Activated B cell treated with CpG ODN at 0.5 μM for 24 hours (primary cell): ENCODE data around the gene LHFPL6. TPM values are rescaled to one million over a fixed set of nuclear protein-coding genes. Genes with fewer than 3 reads are reported as not detected.

ENCODE experiments used
- ATAC-seq: fragments of 200-7000 bp; cut with Tn5 transposase; one replicate; pipeline ENCODE4 v1.10.0; 2021; ENCODE audit warnings: low read depth, mild to moderate bottlenecking, moderate library complexity
- CTCF ChIA-PET: fragments of 350-600 bp; sonication (Branson Sonifier 250); formaldehyde crosslinking; loops from one replicate; lab custom pipeline; 2021; ENCODE audit warnings: antibody characterized with exemption; lab: Charles Lee
- POLR2A ChIA-PET: fragments of 350-600 bp; sonication (Branson Sonifier 250); formaldehyde crosslinking; loops from one replicate; lab custom pipeline; 2021; ENCODE audit warnings: antibody characterized with exemption; lab: Charles Lee
- DNase-seq: peaks from one replicate; pipeline ENCODE4 v3.0.0; 2022
- H3K27ac Mint-ChIP-seq: one replicate; pipeline ENCODE4 v1.8.0; 2020; ENCODE audit warnings: mixed read lengths
- H3K27me3 Mint-ChIP-seq: one replicate; pipeline ENCODE4 v1.8.0; 2021; ENCODE audit warnings: mixed read lengths
- H3K36me3 Mint-ChIP-seq: one replicate; pipeline ENCODE4 v1.8.0; 2021; ENCODE audit warnings: low read depth, mixed read lengths
- H3K4me1 Mint-ChIP-seq: one replicate; pipeline ENCODE4 v1.8.0; 2021; ENCODE audit warnings: mixed read lengths
- H3K4me3 Mint-ChIP-seq: one replicate; pipeline ENCODE4 v1.8.0; 2020; ENCODE audit warnings: mild to moderate bottlenecking, mixed read lengths
- H3K9me3 Mint-ChIP-seq: one replicate; pipeline ENCODE4 v1.8.0; 2020; ENCODE audit warnings: mixed read lengths
- intact Hi-C: fragments of 100-400 bp; cut with micrococcal nuclease; formaldehyde crosslinking; loops from one replicate; pipeline ENCODE4 v1.15.1; 2024
- total RNA-seq: library from RNA; stranded (reverse); gene quantifications from 2 replicates; pipeline ENCODE4 v1.2.3, GENCODE V29; 2022
- TF ChIP-seq, protein P1 (sequence below): fragments of 200-600 bp; IDR thresholded peaks from one replicate; pipeline ENCODE4 v1.8.0; 2022; ENCODE audit warnings: antibody characterized with exemption, mild to moderate bottlenecking

Gene LHFPL6
- total RNA-seq: 0.13 and 0.20 TPM in 2 replicates

DNA sequence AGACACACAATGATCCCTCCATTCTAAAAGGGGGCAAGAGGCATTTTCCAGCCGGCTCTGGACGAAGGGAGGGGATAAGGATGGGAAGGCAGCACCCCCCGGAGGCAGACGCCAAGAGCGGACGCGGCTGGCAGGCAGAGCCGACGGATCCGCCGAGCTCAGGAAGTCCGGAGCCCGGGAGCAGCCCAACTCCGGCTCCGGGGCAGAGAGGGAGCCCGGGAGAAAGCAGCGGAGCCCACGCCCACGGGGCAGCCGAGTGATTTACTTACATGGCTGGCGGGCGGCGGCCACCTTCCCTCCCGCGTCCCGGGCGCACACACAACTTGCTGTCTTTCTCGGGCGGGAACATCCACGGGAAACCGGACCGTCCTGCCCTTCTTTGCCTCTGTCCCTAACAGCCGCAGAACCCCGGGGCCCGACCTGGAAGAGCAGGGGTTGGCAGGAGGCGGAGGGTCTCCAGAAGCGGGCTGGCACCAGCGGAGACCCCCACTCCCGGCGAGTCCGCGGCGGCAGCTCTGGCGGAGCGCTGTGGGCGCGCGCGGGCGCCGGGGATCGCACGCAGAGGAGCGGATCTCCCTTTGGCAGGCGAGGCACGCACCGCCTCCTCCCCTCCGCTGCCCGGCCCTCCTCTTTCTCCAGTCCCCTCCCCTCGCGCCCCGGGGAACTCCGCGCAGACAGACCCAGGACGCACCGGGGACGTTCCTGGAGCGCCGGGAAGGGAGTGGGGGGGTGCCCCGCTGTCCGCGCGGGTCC, at the start of gene LHFPL6:
LHFPL6 (minus strand) TSS at position 580 of the 753 bp plus-strand sequence.
- ATAC-seq (peak; percentile 98), DNase-seq (peak; percentile 47)
- ChIA-PET CTCF (interaction anchor here (1.0 kb wide), 1 partner anchor 9 kb away, joined by 3 read pairs; no protein-coding TSS in a partner anchor), POLR2A (no interaction called here)
- H3K27ac Mint-ChIP-seq: no peak within 1 kb of the TSS
- H3K9me3 Mint-ChIP-seq: no peaks in the 10 kb centered on the region
- peaks cover 13% of the 10 kb centered on the region for H3K4me1 Mint-ChIP-seq
- TF ChIP-seq, protein P1, sequence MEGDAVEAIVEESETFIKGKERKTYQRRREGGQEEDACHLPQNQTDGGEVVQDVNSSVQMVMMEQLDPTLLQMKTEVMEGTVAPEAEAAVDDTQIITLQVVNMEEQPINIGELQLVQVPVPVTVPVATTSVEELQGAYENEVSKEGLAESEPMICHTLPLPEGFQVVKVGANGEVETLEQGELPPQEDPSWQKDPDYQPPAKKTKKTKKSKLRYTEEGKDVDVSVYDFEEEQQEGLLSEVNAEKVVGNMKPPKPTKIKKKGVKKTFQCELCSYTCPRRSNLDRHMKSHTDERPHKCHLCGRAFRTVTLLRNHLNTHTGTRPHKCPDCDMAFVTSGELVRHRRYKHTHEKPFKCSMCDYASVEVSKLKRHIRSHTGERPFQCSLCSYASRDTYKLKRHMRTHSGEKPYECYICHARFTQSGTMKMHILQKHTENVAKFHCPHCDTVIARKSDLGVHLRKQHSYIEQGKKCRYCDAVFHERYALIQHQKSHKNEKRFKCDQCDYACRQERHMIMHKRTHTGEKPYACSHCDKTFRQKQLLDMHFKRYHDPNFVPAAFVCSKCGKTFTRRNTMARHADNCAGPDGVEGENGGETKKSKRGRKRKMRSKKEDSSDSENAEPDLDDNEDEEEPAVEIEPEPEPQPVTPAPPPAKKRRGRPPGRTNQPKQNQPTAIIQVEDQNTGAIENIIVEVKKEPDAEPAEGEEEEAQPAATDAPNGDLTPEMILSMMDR: no peak
- H3K27me3 Mint-ChIP-seq: peaks cover 33% of the 10 kb centered on the region
- peak within 1 kb of the TSS; percentile 73 for H3K4me3 Mint-ChIP-seq
- intact Hi-C loops: no loop called here
- no peaks in the 10 kb centered on the region for H3K36me3 Mint-ChIP-seq

DNA sequence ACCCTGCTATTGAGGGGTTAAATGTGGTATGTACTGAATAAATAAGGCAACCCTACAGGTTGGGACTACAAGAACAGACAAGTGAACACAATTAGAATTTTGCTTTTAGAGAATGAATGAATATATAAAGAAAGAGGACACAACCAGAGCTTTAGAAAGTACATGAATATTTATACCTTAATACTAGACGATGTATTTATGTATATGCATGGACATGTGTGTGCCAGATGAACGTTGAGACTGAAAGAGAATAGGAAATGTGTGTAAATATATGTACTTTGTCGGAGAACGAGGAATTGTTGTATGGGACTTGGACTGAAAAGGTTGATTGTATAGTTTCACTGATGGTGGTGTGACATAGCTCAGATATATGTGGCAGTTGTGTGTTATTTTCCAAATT, 43.1 kb upstream of the LHFPL6 start:
- no peaks in the 10 kb centered on the region for H3K36me3 Mint-ChIP-seq
- CTCF ChIA-PET: no interaction called here
- no peak overlapping the region for H3K27ac Mint-ChIP-seq
- TF ChIP-seq, protein P1: no peak
- POLR2A ChIA-PET: no interaction called here
- H3K27me3 Mint-ChIP-seq: peaks cover 9% of the 10 kb centered on the region
- no peaks in the 10 kb centered on the region for H3K4me1 Mint-ChIP-seq
- no peaks in the 10 kb centered on the region for H3K9me3 Mint-ChIP-seq
- DNase-seq: no peak
- no peak overlapping the region for H3K4me3 Mint-ChIP-seq
- no peak for ATAC-seq
- intact Hi-C loops: no loop called here

DNA sequence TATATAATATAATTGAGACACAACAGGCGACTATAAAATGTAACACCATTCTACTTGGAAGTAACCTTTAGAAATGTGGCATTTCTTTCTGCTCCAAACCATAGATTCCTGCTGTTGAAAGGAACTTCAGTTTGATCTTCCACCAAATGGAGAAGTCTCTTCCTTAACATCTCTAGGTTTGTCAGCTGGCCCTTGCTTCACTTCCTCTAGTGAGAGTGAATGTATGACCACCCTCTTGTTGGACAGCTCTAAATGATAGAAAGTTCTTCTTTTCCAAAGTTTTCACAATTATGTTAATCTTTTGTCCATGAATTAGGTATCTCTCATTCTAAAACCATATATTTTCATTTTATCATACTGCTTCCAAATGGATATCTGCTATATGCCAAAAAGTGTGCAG, 38.7 kb upstream of the LHFPL6 start:
- no peak for DNase-seq
- Mint-ChIP-seq H3K27me3 (peaks cover 21% of the 10 kb centered on the region), H3K27ac (no peak overlapping the region), H3K9me3 (peaks cover 5% of the 10 kb centered on the region), H3K4me1 (no peaks in the 10 kb centered on the region), H3K36me3 (no peaks in the 10 kb centered on the region), H3K4me3 (no peak overlapping the region)
- ChIA-PET CTCF (no interaction called here), POLR2A (no interaction called here)
- no peak for ATAC-seq
- intact Hi-C loops: no loop called here
- TF ChIP-seq, protein P1: no peak

DNA sequence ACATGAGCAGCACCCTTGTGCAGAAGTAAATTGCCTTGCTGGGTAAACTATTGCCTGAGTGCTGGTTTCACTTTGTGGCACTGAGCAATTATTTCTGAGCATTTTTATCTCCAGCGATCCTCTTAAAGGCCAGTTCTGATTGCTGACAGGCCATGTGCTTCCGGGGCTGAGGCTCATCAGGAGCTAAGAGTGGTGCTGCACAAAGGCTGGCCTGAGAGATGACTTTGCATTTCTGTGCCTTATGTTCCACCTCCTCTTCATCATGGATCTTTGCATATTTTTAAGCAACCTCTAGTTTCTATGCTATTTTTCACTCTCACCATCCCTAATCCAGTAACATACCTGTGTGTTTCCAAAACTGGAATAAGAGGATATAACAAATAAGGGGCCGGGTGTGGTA, 34.9 kb upstream of the LHFPL6 start:
- peaks cover 5% of the 10 kb centered on the region for H3K9me3 Mint-ChIP-seq
- TF ChIP-seq, protein P1: no peak
- H3K27me3 Mint-ChIP-seq: peaks cover 23% of the 10 kb centered on the region
- no peak for ATAC-seq
- H3K36me3 Mint-ChIP-seq: no peaks in the 10 kb centered on the region
- ChIA-PET POLR2A (no interaction called here), CTCF (no interaction called here)
- intact Hi-C loops: no loop called here
- no peaks in the 10 kb centered on the region for H3K4me1 Mint-ChIP-seq
- DNase-seq: no peak
- H3K4me3 Mint-ChIP-seq: no peak overlapping the region
- H3K27ac Mint-ChIP-seq: no peak overlapping the region

DNA sequence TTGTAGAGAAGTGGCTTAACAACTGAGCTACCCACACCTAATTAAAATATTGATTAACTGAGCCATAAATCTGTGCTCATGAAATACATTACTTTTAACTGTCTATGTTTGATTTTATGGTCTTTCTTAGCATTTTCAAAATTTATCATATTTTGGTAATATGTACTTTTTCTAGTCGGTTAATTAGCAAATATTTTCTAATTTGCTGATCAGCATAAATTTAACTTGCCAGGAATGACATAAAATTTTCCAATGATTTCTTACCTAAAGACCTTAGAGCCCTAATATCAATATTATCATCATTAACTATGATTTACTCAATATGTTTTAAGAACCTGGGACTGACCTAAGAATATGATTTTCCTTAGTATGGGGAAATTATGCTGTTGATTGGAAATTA, 32.6 kb upstream of the LHFPL6 start:
- H3K4me1 Mint-ChIP-seq: no peaks in the 10 kb centered on the region
- ChIA-PET POLR2A (no interaction called here), CTCF (interaction anchor here (1.1 kb wide), 1 partner anchor 23 kb away, joined by 3 read pairs; no protein-coding TSS in a partner anchor)
- H3K36me3 Mint-ChIP-seq: no peaks in the 10 kb centered on the region
- peaks cover 26% of the 10 kb centered on the region for H3K27me3 Mint-ChIP-seq
- ATAC-seq (no peak), DNase-seq (no peak)
- intact Hi-C loops: no loop called here
- TF ChIP-seq, protein P1: no peak
- H3K4me3 Mint-ChIP-seq: no peak overlapping the region
- no peak overlapping the region for H3K27ac Mint-ChIP-seq
- H3K9me3 Mint-ChIP-seq: peaks cover 20% of the 10 kb centered on the region
